GM20431 (cell line): ENCODE results near the gene TCN2.
"Not testable (repeated sequence)": the region's sequence is repeated elsewhere in the genome, so short reads cannot be mapped to it uniquely, and the experiment has no call there.

Experiments used
- in situ Hi-C: fragments of 300-500 bp; cut with MseI, MboI; formaldehyde crosslinking; loops from one replicate; pipeline ENCODE4 v1.15.0; 2020; ENCODE audit warnings: low sequenced_read_pairs; ENCODE audit not compliant: unreplicated experiment

The TCN2 gene

GRCh38 chr22:30671071-30671470, 64.1 kb downstream of the TCN2 start:
- in situ Hi-C loops = no loop called here

- in situ Hi-C loops = no loop called here
These were observed 66.2 kb downstream of the TCN2 start for GRCh38 chr22:30673136-30673535.

GRCh38 chr22:30674482-30674881, 67.5 kb downstream of the TCN2 start:
- in situ Hi-C loops = no loop called here

GRCh38 chr22:30675436-30675835, 68.5 kb downstream of the TCN2 start:
- in situ Hi-C loops = no loop called here

- in situ Hi-C loops = not testable (repeated sequence)
These were observed 69.6 kb downstream of the TCN2 start for GRCh38 chr22:30676565-30676964.
